ENCODE measurements around the gene CCR3. TPM values are rescaled to one million over a fixed set of nuclear protein-coding genes. Genes with fewer than 3 reads are reported as not detected.

CCR3 gene
- total and polyA plus RNA-seq, 9 of the 15 experiments (the other 6 are each of a cell fraction or from before 2014, with no cell fraction given), result not detected

GRCh38 chr3:46194868-46195553, 47.2 kb upstream of the CCR3 start (continued):
- no peak for TF ChIP-seq ZBTB5 (IDR thresholded peaks at IDR 0.05)
- no peak for TF ChIP-seq MEF2A (IDR thresholded peaks at IDR 0.05; ENCODE audit: control insufficient read depth, low read depth, low read length)
- no peak for TF ChIP-seq NCOR1 (IDR thresholded peaks at IDR 0.05)
- TF ChIP-seq FOXK2 (conservative IDR thresholded peaks at IDR 0.05 in 1 of 2, IDR thresholded peaks at IDR 0.05 in 1 of 2; ENCODE audit: low read depth in 2 of 2), result no peak
- TF ChIP-seq ZNF445 (CRISPR knock-in tag; IDR thresholded peaks at IDR 0.05; ENCODE audit: low read depth), result no peak
- TF ChIP-seq ZNF512 (tag; IDR thresholded peaks at IDR 0.05), result peak; percentile 65; the same call in 1 of the 2 replicates
- TF ChIP-seq ATF3 (IDR thresholded peaks at IDR 0.05), result peak; percentile 82
- TF ChIP-seq ATF3 (CRISPR knock-in tag; conservative IDR thresholded peaks at IDR 0.05), result no peak
- no peak for TF ChIP-seq KDM1A (IDR thresholded peaks at IDR 0.05)
- no peak for TF ChIP-seq NR2C1 (IDR thresholded peaks at IDR 0.05)
- TF ChIP-seq NR2C1 (tag; IDR thresholded peaks at IDR 0.05), result no peak
- TF ChIP-seq, protein P1, sequence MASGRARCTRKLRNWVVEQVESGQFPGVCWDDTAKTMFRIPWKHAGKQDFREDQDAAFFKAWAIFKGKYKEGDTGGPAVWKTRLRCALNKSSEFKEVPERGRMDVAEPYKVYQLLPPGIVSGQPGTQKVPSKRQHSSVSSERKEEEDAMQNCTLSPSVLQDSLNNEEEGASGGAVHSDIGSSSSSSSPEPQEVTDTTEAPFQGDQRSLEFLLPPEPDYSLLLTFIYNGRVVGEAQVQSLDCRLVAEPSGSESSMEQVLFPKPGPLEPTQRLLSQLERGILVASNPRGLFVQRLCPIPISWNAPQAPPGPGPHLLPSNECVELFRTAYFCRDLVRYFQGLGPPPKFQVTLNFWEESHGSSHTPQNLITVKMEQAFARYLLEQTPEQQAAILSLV (tag; IDR thresholded peaks at IDR 0.05), result peak; percentile 65; the same call in 1 of the 2 replicates
- no peak for TF ChIP-seq ZNF3 (CRISPR knock-in tag; IDR thresholded peaks at IDR 0.05)
- TF ChIP-seq NCOA6 (IDR thresholded peaks at IDR 0.05), result no peak
- TF ChIP-seq, protein P2, sequence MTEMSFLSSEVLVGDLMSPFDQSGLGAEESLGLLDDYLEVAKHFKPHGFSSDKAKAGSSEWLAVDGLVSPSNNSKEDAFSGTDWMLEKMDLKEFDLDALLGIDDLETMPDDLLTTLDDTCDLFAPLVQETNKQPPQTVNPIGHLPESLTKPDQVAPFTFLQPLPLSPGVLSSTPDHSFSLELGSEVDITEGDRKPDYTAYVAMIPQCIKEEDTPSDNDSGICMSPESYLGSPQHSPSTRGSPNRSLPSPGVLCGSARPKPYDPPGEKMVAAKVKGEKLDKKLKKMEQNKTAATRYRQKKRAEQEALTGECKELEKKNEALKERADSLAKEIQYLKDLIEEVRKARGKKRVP (CRISPR knock-in tag; IDR thresholded peaks at IDR 0.05), result 0 out of 2 replicates have a peak, but pooled peaks have one; percentile 66
- peak; percentile 86 for TF ChIP-seq CEBPG (CRISPR knock-in tag; IDR thresholded peaks at IDR 0.05)
- peak; percentile 92 to 97 for TF ChIP-seq CEBPG (tag; conservative IDR thresholded peaks at IDR 0.05 in 1 of 2, IDR thresholded peaks at IDR 0.05 in 1 of 2)
- no peak for TF ChIP-seq SFPQ (IDR thresholded peaks at IDR 0.05; ENCODE audit: low read depth, low read length)
- TF ChIP-seq ETV6 (IDR thresholded peaks at IDR 0.05; ENCODE audit: borderline replicate concordance in 1 of 2, low read depth in 2 of 2, low read length in 1 of 2), result no peak
- TF ChIP-seq ETV6 (CRISPR knock-in tag; IDR thresholded peaks at IDR 0.05; ENCODE audit: borderline replicate concordance), result no peak

All from K562 (cell line).